ENCODE measurements around the gene VIT. TPM values are rescaled to one million over a fixed set of nuclear protein-coding genes. Genes with fewer than 3 reads are reported as not detected.

Gene VIT
- total RNA-seq, 1 experiment from 2014 or later, result not detected

DNA sequence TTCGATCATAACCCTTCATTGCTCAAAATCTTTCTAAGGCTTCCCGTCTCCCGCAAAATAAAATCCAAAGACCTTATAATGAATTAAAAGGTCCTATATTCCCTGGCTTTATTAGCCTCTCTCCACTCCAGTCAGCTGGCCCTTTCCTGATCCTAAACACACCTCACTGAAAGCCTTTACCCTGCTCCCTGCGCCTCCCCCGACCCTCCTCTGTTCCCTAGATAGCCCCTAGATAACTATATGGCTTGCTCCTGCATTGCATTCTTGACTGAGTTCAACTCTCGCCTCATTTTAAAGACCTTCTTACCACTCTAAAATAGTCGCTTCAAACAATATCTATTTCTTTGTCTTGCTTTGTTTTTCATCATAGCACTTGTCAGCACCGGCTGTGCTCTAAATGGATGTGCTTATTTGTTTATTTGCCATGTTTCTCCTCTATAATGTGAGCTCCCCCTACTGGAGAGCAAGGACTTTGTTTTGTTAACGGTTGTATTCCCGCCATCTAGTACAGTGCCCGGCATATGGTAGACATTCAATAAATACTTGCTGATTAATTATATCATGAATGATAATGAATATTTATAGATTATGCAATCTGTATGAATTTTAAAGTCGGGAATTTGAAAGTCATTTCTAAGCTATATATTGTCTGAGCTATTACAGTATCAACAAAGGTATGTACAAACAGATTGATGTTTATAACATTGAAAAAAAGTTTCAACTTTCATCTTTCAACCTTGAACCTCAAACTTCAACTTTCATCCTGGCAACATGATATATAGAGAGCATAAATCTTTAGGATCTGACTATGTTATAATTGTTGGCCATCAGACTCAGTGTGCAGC lies 32.4 kb upstream of the VIT start:
- no peaks in the 10 kb centered on the region for H3K9me3 ChIP-seq (ENCODE audit: low read length)
- TF ChIP-seq EZH2phosphoT487 (IDR thresholded peaks at IDR 0.05; ENCODE audit: borderline replicate concordance, low read length), result no peak
- no peak for TF ChIP-seq EZH2 (IDR thresholded peaks at IDR 0.05; ENCODE audit: low read length, unreplicated experiment)
- peak; percentile 95 for TF ChIP-seq CTCF (conservative IDR thresholded peaks at IDR 0.05; ENCODE audit: low read depth, low read length)
- intact Hi-C loops (cut with micrococcal nuclease), result loop anchor here (1.0 to 5.0 kb wide), 6 partner anchors 67 to 311 kb away; partner anchors contain the start of gene FEZ2
- no peak overlapping the region for H3K9ac ChIP-seq (ENCODE audit: low read length)
- peak; percentile 76 for DNase-seq
- no peaks in the 10 kb centered on the region for H3K9me2 ChIP-seq (replicated peaks; ENCODE audit: low read length)
- BruUV-seq (replicated peaks), result no TSS peak
- no peaks in the 10 kb centered on the region for H3F3A ChIP-seq (ENCODE audit: low read length, unreplicated experiment)
- ChIA-PET POLR2A (ENCODE audit: unreplicated experiment) (no interaction called here), CTCF (interaction anchor here (0.9 to 1.7 kb wide), 5 partner anchors 8 to 311 kb away, joined by 3 to 9 read pairs (median 4); no protein-coding TSS in a partner anchor)
- H3K4me3 ChIP-seq (ENCODE audit: low read length), result peak overlapping the region; percentile 20; the same call in 1 of the 2 replicates
- no peaks in the 10 kb centered on the region for H3K36me3 ChIP-seq (ENCODE audit: low read depth, low read length)
- no peaks in the 10 kb centered on the region for H3K27me3 ChIP-seq (ENCODE audit: low read length)
- H4K20me1 ChIP-seq (ENCODE audit: low read length), result no peaks in the 10 kb centered on the region
- H3K4me2 ChIP-seq (ENCODE audit: low read length), result peak overlapping the region; percentile 43
- H3K79me2 ChIP-seq (ENCODE audit: low read length), result no peaks in the 10 kb centered on the region
- ATAC-seq, result peak; percentile 95
- H2AFZ ChIP-seq (ENCODE audit: low read length), result peak overlapping the region; percentile 62
- peaks cover 4% of the 10 kb centered on the region; the same call in 1 of the 2 replicates for H3K4me1 ChIP-seq (ENCODE audit: insufficient read depth, low read length)
- H3K27ac ChIP-seq (ENCODE audit: low read length), result no peak overlapping the region

- no peak overlapping the region for H3K4me2 ChIP-seq (ENCODE audit: low read length)
- H3K9me3 ChIP-seq (ENCODE audit: low read length), result no peaks in the 10 kb centered on the region
- H3K4me3 ChIP-seq (ENCODE audit: low read length), result no peak overlapping the region
- no peaks in the 10 kb centered on the region for H3K79me2 ChIP-seq (ENCODE audit: low read length)
- peaks cover 4% of the 10 kb centered on the region; the same call in 1 of the 2 replicates for H3K4me1 ChIP-seq (ENCODE audit: insufficient read depth, low read length)
- no peaks in the 10 kb centered on the region for H3F3A ChIP-seq (ENCODE audit: low read length, unreplicated experiment)
- no peaks in the 10 kb centered on the region for H3K27me3 ChIP-seq (ENCODE audit: low read length)
- H4K20me1 ChIP-seq (ENCODE audit: low read length), result no peaks in the 10 kb centered on the region
- no peaks in the 10 kb centered on the region for H3K36me3 ChIP-seq (ENCODE audit: low read depth, low read length)
- ATAC-seq (peak; percentile 7; the same call in 1 of the 2 replicates), DNase-seq (no peak)
- H2AFZ ChIP-seq (ENCODE audit: low read length), result peak overlapping the region; percentile 62
- no TSS peak for BruUV-seq (replicated peaks)
- intact Hi-C loops (cut with micrococcal nuclease), result loop anchor here (1.0 to 5.0 kb wide), 6 partner anchors 67 to 312 kb away; partner anchors contain the start of gene FEZ2
- TF ChIP-seq EZH2 (IDR thresholded peaks at IDR 0.05; ENCODE audit: low read length, unreplicated experiment) (no peak), EZH2phosphoT487 (IDR thresholded peaks at IDR 0.05; ENCODE audit: borderline replicate concordance, low read length) (no peak), CTCF (conservative IDR thresholded peaks at IDR 0.05; ENCODE audit: low read depth, low read length) (no peak)
- no peak overlapping the region for H3K9ac ChIP-seq (ENCODE audit: low read length)
- POLR2A ChIA-PET (ENCODE audit: unreplicated experiment), result no interaction called here
- H3K9me2 ChIP-seq (replicated peaks; ENCODE audit: low read length), result no peaks in the 10 kb centered on the region
- CTCF ChIA-PET, result interaction anchor here (0.9 to 1.7 kb wide), 5 partner anchors 8 to 312 kb away, joined by 3 to 9 read pairs (median 4); no protein-coding TSS in a partner anchor
- no peak overlapping the region for H3K27ac ChIP-seq (ENCODE audit: low read length)
Measured at GRCh38 chr2:36664696-36665076, 31.8 kb upstream of the VIT start.

- no peaks in the 10 kb centered on the region for H3K9me3 ChIP-seq (ENCODE audit: low read length)
- intact Hi-C loops (cut with micrococcal nuclease), result no loop called here
- ChIA-PET CTCF (no interaction called here), POLR2A (ENCODE audit: unreplicated experiment) (no interaction called here)
- no peak overlapping the region for H2AFZ ChIP-seq (ENCODE audit: low read length)
- no peaks in the 10 kb centered on the region for H3K79me2 ChIP-seq (ENCODE audit: low read length)
- H3K4me2 ChIP-seq (ENCODE audit: low read length), result no peak overlapping the region
- H3K27me3 ChIP-seq (ENCODE audit: low read length), result no peaks in the 10 kb centered on the region
- H3K9ac ChIP-seq (ENCODE audit: low read length), result no peak overlapping the region
- H3K36me3 ChIP-seq (ENCODE audit: low read depth, low read length), result no peaks in the 10 kb centered on the region
- H3K4me3 ChIP-seq (ENCODE audit: low read length), result no peak overlapping the region
- H3F3A ChIP-seq (ENCODE audit: low read length, unreplicated experiment), result no peaks in the 10 kb centered on the region
- no TSS peak for BruUV-seq (replicated peaks)
- H3K4me1 ChIP-seq (ENCODE audit: insufficient read depth, low read length), result peaks cover 4% of the 10 kb centered on the region; the same call in 1 of the 2 replicates
- no peaks in the 10 kb centered on the region for H3K9me2 ChIP-seq (replicated peaks; ENCODE audit: low read length)
- TF ChIP-seq CTCF (conservative IDR thresholded peaks at IDR 0.05; ENCODE audit: low read depth, low read length) (no peak), EZH2phosphoT487 (IDR thresholded peaks at IDR 0.05; ENCODE audit: borderline replicate concordance, low read length) (no peak)
- H4K20me1 ChIP-seq (ENCODE audit: low read length), result no peaks in the 10 kb centered on the region
- no peak for ATAC-seq
- no peak for DNase-seq
- no peak overlapping the region for H3K27ac ChIP-seq (ENCODE audit: low read length)
Measured at GRCh38 chr2:36667931-36668330, 28.6 kb upstream of the VIT start.
